ENCODE data around the gene NRP2.

NRP2 gene

DNA sequence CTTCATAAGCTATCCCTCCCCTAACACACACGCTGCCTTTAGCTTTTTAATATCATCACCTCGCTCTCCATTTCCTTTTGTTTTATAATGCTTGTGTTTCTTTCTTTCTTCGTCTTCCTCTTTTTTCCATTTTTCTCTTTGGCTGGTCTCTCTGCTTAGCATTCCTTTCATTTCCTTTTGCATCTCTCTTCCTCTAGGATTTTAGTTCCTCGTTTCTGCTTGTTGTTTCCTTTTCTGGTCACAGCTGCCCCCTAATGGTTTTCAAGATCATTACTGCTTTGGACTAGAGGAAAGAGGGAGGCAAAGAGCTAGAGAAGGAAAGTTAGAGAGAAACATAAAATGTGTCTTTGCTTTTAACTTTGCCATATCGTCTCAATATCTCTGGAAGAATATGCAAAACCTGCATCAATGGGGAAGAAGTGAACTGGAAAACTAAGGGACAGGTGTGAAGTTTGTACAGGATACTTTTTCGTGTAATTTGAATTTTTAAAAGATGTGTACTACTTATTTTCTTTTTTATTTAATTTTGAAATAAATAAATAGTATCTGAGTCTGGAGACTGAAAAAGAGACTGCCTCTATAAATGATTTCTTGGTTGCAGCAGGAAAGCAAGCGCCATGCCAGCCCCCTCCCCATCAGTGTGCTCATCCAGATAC, 6.3 kb upstream of the NRP2 start:
- H3F3A ChIP-seq (ENCODE audit: low read depth) = no peaks in the 10 kb centered on the region
- no peak overlapping the region for H3K9ac ChIP-seq (ENCODE audit: low read depth, low read length, poor library complexity, severe bottlenecking)
- H3K27me3 ChIP-seq (ENCODE audit: insufficient read depth, low read length, poor library complexity, severe bottlenecking) = no peaks in the 10 kb centered on the region
- H3K4me2 ChIP-seq (ENCODE audit: low read depth, low read length, poor library complexity, severe bottlenecking) = no peak overlapping the region
- no peak overlapping the region for H3K4me3 ChIP-seq (ENCODE audit: low read length, poor library complexity, severe bottlenecking)
- H4K20me1 ChIP-seq (ENCODE audit: insufficient read depth, low read length, poor library complexity, severe bottlenecking) = no peaks in the 10 kb centered on the region
- H3K4me1 ChIP-seq (ENCODE audit: insufficient read depth, low read length, poor library complexity, severe bottlenecking) = peaks cover 17% of the 10 kb centered on the region
- H3K9me2 ChIP-seq (replicated peaks; ENCODE audit: low read depth, low read length) = no peaks in the 10 kb centered on the region
- no peaks in the 10 kb centered on the region for H3K9me3 ChIP-seq (ENCODE audit: insufficient read depth, low read depth, low read length)
- no peaks in the 10 kb centered on the region for H3K79me2 ChIP-seq (ENCODE audit: insufficient read depth, low read length)
- no peaks in the 10 kb centered on the region for H3K36me3 ChIP-seq (ENCODE audit: insufficient read depth, low read length)
- no peak for TF ChIP-seq EZH2phosphoT487 (IDR thresholded peaks at IDR 0.05; ENCODE audit: borderline replicate concordance)
- TF ChIP-seq, protein P1, sequence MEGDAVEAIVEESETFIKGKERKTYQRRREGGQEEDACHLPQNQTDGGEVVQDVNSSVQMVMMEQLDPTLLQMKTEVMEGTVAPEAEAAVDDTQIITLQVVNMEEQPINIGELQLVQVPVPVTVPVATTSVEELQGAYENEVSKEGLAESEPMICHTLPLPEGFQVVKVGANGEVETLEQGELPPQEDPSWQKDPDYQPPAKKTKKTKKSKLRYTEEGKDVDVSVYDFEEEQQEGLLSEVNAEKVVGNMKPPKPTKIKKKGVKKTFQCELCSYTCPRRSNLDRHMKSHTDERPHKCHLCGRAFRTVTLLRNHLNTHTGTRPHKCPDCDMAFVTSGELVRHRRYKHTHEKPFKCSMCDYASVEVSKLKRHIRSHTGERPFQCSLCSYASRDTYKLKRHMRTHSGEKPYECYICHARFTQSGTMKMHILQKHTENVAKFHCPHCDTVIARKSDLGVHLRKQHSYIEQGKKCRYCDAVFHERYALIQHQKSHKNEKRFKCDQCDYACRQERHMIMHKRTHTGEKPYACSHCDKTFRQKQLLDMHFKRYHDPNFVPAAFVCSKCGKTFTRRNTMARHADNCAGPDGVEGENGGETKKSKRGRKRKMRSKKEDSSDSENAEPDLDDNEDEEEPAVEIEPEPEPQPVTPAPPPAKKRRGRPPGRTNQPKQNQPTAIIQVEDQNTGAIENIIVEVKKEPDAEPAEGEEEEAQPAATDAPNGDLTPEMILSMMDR (conservative IDR thresholded peaks at IDR 0.05; ENCODE audit: low read length) = peak; percentile 99
- no peak overlapping the region for H2AFZ ChIP-seq (ENCODE audit: low read length)

DNA sequence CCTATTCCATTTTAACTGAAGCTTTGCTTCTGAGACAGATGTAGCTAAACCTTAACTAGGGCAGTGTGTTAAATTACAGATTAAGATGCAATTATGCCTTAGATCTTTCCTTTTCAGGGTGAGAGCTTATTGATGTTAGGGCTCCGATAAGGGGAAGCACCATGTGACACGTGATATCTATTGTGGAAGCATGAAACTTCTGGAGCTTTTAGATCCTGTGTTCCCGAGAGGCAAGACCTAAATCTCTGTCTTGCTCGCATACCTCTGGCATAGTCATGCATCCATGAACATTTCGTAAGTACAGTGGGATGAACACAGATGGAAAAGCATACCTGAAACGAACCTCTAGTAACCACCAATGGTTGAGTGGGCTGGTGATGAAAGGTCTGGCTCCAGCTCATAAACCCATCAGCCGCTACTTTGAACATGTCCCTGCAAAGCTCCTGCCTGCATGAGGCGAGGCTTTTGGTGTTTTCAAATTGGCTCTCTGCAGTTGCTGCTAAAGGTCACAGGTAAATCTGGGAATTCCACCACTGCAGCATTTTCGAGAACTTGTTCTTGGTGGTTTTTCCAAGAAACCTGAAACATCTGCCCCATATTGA, 3.7 kb upstream of the NRP2 start:
- H3F3A ChIP-seq (ENCODE audit: low read depth) = no peaks in the 10 kb centered on the region
- H3K4me2 ChIP-seq (ENCODE audit: low read depth, low read length, poor library complexity, severe bottlenecking) = no peak overlapping the region
- no peak overlapping the region for H2AFZ ChIP-seq (ENCODE audit: low read length)
- no peaks in the 10 kb centered on the region for H4K20me1 ChIP-seq (ENCODE audit: insufficient read depth, low read length, poor library complexity, severe bottlenecking)
- TF ChIP-seq EZH2phosphoT487 (IDR thresholded peaks at IDR 0.05; ENCODE audit: borderline replicate concordance) = no peak
- TF ChIP-seq, protein P1 (conservative IDR thresholded peaks at IDR 0.05; ENCODE audit: low read length) = no peak
- H3K27me3 ChIP-seq (ENCODE audit: insufficient read depth, low read length, poor library complexity, severe bottlenecking) = no peaks in the 10 kb centered on the region
- no peaks in the 10 kb centered on the region for H3K79me2 ChIP-seq (ENCODE audit: insufficient read depth, low read length)
- no peaks in the 10 kb centered on the region for H3K9me2 ChIP-seq (replicated peaks; ENCODE audit: low read depth, low read length)
- H3K36me3 ChIP-seq (ENCODE audit: insufficient read depth, low read length) = no peaks in the 10 kb centered on the region
- H3K9me3 ChIP-seq (ENCODE audit: insufficient read depth, low read depth, low read length) = no peaks in the 10 kb centered on the region
- peaks cover 12% of the 10 kb centered on the region for H3K4me1 ChIP-seq (ENCODE audit: insufficient read depth, low read length, poor library complexity, severe bottlenecking)
- H3K9ac ChIP-seq (ENCODE audit: low read depth, low read length, poor library complexity, severe bottlenecking) = no peak overlapping the region
- no peak overlapping the region for H3K4me3 ChIP-seq (ENCODE audit: low read length, poor library complexity, severe bottlenecking)

DNA sequence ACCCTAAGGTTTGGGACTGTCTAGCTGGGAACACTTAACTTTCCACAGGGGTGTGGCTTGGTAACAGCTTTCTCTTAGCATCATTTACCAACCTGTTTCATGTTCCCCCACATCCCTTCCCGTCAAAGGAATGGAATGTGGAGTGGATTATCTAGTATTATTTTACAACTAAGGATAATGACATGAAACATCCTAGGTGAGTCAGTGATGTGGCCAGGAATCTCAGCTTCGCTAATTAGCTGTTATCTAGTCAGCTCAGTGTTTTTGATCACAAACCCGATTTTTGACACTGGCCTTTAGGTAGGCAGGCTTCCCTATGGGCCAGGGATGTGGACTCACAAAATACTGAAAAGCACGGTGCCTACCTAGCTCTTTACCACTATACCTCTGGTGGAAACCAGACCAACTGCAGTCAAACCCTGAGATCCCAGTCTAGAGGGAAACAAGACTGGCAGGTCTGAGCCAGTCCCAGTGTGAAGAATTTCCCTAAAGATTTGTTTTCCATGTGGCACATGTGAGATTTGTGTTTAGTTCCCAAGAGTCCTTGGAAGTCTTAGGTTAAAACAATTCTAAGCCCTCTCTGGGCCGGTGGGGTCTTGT, 2.8 kb upstream of the NRP2 start:
- H3K9me2 ChIP-seq (replicated peaks; ENCODE audit: low read depth, low read length) = no peaks in the 10 kb centered on the region
- H3K27me3 ChIP-seq (ENCODE audit: insufficient read depth, low read length, poor library complexity, severe bottlenecking) = no peaks in the 10 kb centered on the region
- H3K4me1 ChIP-seq (ENCODE audit: insufficient read depth, low read length, poor library complexity, severe bottlenecking) = peaks cover 12% of the 10 kb centered on the region
- no peaks in the 10 kb centered on the region for H3K9me3 ChIP-seq (ENCODE audit: insufficient read depth, low read depth, low read length)
- H3K4me3 ChIP-seq (ENCODE audit: low read length, poor library complexity, severe bottlenecking) = no peak overlapping the region
- no peaks in the 10 kb centered on the region for H3F3A ChIP-seq (ENCODE audit: low read depth)
- H3K4me2 ChIP-seq (ENCODE audit: low read depth, low read length, poor library complexity, severe bottlenecking) = no peak overlapping the region
- no peak overlapping the region for H3K9ac ChIP-seq (ENCODE audit: low read depth, low read length, poor library complexity, severe bottlenecking)
- TF ChIP-seq, protein P1 (conservative IDR thresholded peaks at IDR 0.05; ENCODE audit: low read length) = no peak
- no peak for TF ChIP-seq EZH2phosphoT487 (IDR thresholded peaks at IDR 0.05; ENCODE audit: borderline replicate concordance)
- H3K36me3 ChIP-seq (ENCODE audit: insufficient read depth, low read length) = no peaks in the 10 kb centered on the region
- H2AFZ ChIP-seq (ENCODE audit: low read length) = no peak overlapping the region
- no peaks in the 10 kb centered on the region for H3K79me2 ChIP-seq (ENCODE audit: insufficient read depth, low read length)
- no peaks in the 10 kb centered on the region for H4K20me1 ChIP-seq (ENCODE audit: insufficient read depth, low read length, poor library complexity, severe bottlenecking)
